ENCODE data around the gene TEX51. TPM values are rescaled to one million over a fixed set of nuclear protein-coding genes. Genes with fewer than 3 reads are reported as not detected.

TEX51 gene
- total and polyA plus RNA-seq, 2 of the 4 experiments (the other 2 are of a cell fraction): not detected

GRCh38 chr2:126852361-126852760 lies 46.3 kb upstream of the TEX51 start:
- Histone ChIP-seq H4K8ac (ENCODE audit: low read depth in 2 of 2, low read length in 2 of 2) (no peak overlapping the region), H2AK9ac (replicated peaks; ENCODE audit: low read depth, low read length, poor library complexity) (no peak overlapping the region), H2BK5ac (ENCODE audit: low read depth, low read length, poor library complexity, severe bottlenecking) (no peak overlapping the region), H3K4ac (ENCODE audit: low read depth, low read length) (no peak overlapping the region), H2BK120ac (ENCODE audit: low read depth, low read length) (no peak overlapping the region), H3K4me1 (ENCODE audit: control insufficient read depth, insufficient read depth, low read length) (no peaks in the 10 kb centered on the region), H3K4me2 (ENCODE audit: low read depth, low read length) (no peak overlapping the region), H3K9ac (ENCODE audit: low read depth, low read length) (no peak overlapping the region), H3K23ac (ENCODE audit: low read depth, low read length) (no peak overlapping the region), H3K9me3 (ENCODE audit: control insufficient read depth, insufficient read depth, low read length) (no peaks in the 10 kb centered on the region), H3K27me3 (ENCODE audit: control insufficient read depth, insufficient read depth, low read length) (no peaks in the 10 kb centered on the region; the same call in 1 of the 2 replicates), H2BK20ac (ENCODE audit: low read depth, low read length) (no peak overlapping the region), H3K27ac (ENCODE audit: insufficient read depth, low read length) (no peak overlapping the region), H3K56ac (ENCODE audit: extremely low read depth, insufficient read depth, low read length) (no peak overlapping the region), H3K18ac (ENCODE audit: low read depth, low read length) (no peak overlapping the region), H3K9me1 (ENCODE audit: insufficient read depth, low read length) (no peaks in the 10 kb centered on the region), H4K5ac (ENCODE audit: low read depth, low read length) (no peak overlapping the region), H2BK15ac (ENCODE audit: low read depth, low read length) (no peak overlapping the region), H4K91ac (ENCODE audit: insufficient read depth, low read depth, low read length) (no peak overlapping the region), H3K79me1 (ENCODE audit: low read depth in 1 of 2, low read length in 2 of 2) (no peaks in the 10 kb centered on the region), H3K36me3 (ENCODE audit: control insufficient read depth, insufficient read depth, low read length) (no peaks in the 10 kb centered on the region), H2AFZ (replicated peaks; ENCODE audit: low read length, poor library complexity) (no peak overlapping the region), H3K4me3 (ENCODE audit: insufficient read depth, low read depth, low read length) (no peak overlapping the region), H2AK5ac (ENCODE audit: low read depth, low read length) (no peak overlapping the region), H4K20me1 (ENCODE audit: insufficient read depth, low read length) (no peaks in the 10 kb centered on the region), H3K14ac (replicated peaks; ENCODE audit: low read depth, low read length) (no peak overlapping the region)
- BruUV-seq (replicated peaks): no TSS peak
- TF ChIP-seq USF2 (IDR thresholded peaks at IDR 0.05; ENCODE audit: low read depth, low read length) (no peak), SMC3 (IDR thresholded peaks at IDR 0.05; ENCODE audit: low read depth, low read length) (no peak), POLR2A (IDR thresholded peaks at IDR 0.05; ENCODE audit: low read depth, low read length) (no peak), NFE2L2 (IDR thresholded peaks at IDR 0.05; ENCODE audit: low read depth, low read length) (no peak), MAFK (IDR thresholded peaks at IDR 0.05; ENCODE audit: low read depth, low read length) (no peak), MAZ (IDR thresholded peaks at IDR 0.05; ENCODE audit: borderline replicate concordance, low read depth, low read length) (no peak)
- no peak for ATAC-seq (ENCODE audit: low read depth)
- in situ Hi-C loops (cut with MboI; ENCODE audit: low sequenced_read_pairs) (no loop called here), intact Hi-C loops (cut with micrococcal nuclease) (no loop called here), dilution Hi-C loops (cut with HindIII; ENCODE audit: low sequenced_read_pairs, unreplicated experiment) (no loop called here)
- ChIA-PET POLR2A (ENCODE audit: unreplicated experiment) (no interaction called here), CTCF (no interaction called here)
- no peak for DNase-seq
- WGBS, 2 experiments (ENCODE audit: extremely low coverage in 2 of 2, insufficient read length in 1 of 2): no CpG with 5 or more reads among the region's 1 CpG

Data from IMR-90 (cell line).